ENCODE data around the gene SDK1.

- TF ChIP-seq POLR2A (IDR thresholded peaks at IDR 0.05): no peak
- TF ChIP-seq CTCF (IDR thresholded peaks at IDR 0.05): no peak
Observed at GRCh38 chr7:3911685-3912084, 610.6 kb downstream of the SDK1 start.

Data from uterus (tissue), 2 donors.